ENCODE results near the gene DYNLRB1. TPM values are rescaled to one million over a fixed set of nuclear protein-coding genes. Genes with fewer than 3 reads are reported as not detected.
A peak's percentile ranks its signal among the peaks of the same experiment; 100 is the strongest.

Gene DYNLRB1
- total and polyA plus RNA-seq, 2 of the 13 experiments (the other 11 are each of a cell fraction or from before 2014, with no cell fraction given): 140 to 244 TPM

- TF ChIP-seq MAZ (IDR thresholded peaks at IDR 0.05; ENCODE audit: borderline replicate concordance, low read depth, low read length) (peak; percentile 82), MAZ (CRISPR knock-in tag; IDR thresholded peaks at IDR 0.05; ENCODE audit: low read depth) (peak; percentile 77), CTCF (CRISPR knock-in tag; IDR thresholded peaks at IDR 0.05) (peak; percentile 94), SOX5 (CRISPR knock-in tag; IDR thresholded peaks at IDR 0.05; ENCODE audit: borderline replicate concordance) (0 out of 2 replicates have a peak, but pooled peaks have one; percentile 18), SAP130 (CRISPR knock-in tag; IDR thresholded peaks at IDR 0.05; ENCODE audit: low read depth) (peak; percentile 74), PPARG (CRISPR knock-in tag; conservative IDR thresholded peaks at IDR 0.05) (0 out of 2 replicates have a peak, but pooled peaks have one; percentile 22), CBFB (CRISPR knock-in tag; IDR thresholded peaks at IDR 0.05) (no peak), BRCA1 (CRISPR knock-in tag; IDR thresholded peaks at IDR 0.05) (0 out of 2 replicates have a peak, but pooled peaks have one; percentile 20), MEIS2 (CRISPR knock-in tag; IDR thresholded peaks at IDR 0.05) (0 out of 2 replicates have a peak, but pooled peaks have one; percentile 43), ZNF652 (CRISPR knock-in tag; IDR thresholded peaks at IDR 0.05; ENCODE audit: borderline replicate concordance, low read depth) (no peak; the same call in 1 of the 2 replicates), WIZ (CRISPR knock-in tag; IDR thresholded peaks at IDR 0.05) (no peak), NONO (IDR thresholded peaks at IDR 0.05) (no peak), NONO (CRISPR knock-in tag; conservative IDR thresholded peaks at IDR 0.05) (0 out of 2 replicates have a peak, but pooled peaks have one; percentile 28), ZSCAN25 (CRISPR knock-in tag; IDR thresholded peaks at IDR 0.05) (no peak), RBM22 (optimal IDR thresholded peaks at IDR 0.05; ENCODE audit: low read length) (peak; percentile 67), SALL1 (CRISPR knock-in tag; IDR thresholded peaks at IDR 0.05) (peak; percentile 76)
These were observed 42.8 kb upstream of the DYNLRB1 start (continued) for GRCh38 chr20:34473262-34473883.

Measured in HepG2 (cell line).